ENCODE measurements around the gene ARHGAP8.

The ARHGAP8 gene

DNA sequence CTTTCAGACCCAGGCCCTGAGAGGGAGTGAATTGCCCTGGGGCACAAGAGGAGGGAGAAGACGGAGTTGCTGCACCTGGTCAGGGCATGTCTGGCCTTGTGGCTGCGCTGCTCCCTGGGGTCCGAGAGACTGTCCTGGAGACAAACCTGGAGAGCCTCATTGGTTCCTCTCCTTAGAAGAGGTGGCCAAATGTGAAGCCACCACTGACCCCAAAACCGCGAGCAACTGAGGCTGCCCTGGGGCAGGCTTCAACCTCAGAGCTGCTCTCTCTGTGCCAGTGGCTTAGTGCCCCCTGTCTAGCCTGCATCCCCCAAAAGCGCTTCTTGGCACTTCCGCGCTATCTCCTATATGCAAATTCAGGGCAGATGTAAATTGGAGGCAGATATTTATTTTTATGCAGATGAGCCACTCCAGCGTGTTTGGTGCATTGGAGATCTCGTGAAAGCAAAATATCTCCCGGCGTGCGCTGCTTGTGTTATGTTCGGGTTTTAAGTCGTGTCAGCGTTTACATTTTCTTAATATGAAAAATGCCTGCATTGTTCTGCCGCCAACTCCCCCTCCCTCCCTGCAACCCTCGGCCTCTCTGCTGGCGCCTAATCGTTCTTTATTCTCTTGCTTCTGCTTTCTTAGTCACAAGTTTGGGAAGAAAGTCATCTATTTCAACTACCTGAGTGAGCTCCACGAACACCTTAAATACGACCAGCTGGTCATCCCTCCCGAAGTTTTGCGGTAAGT is 69.5 kb downstream of the ARHGAP8 start:
- peaks cover 4% of the 10 kb centered on the region for H3K4me1 Mint-ChIP-seq
- H3K27ac Mint-ChIP-seq = no peak overlapping the region
- no peaks in the 10 kb centered on the region for H3K9me3 Mint-ChIP-seq
- no peak overlapping the region for H3K4me3 Mint-ChIP-seq
- H3K27me3 Mint-ChIP-seq (ENCODE audit: low read depth) = peaks cover 22% of the 10 kb centered on the region
- TF ChIP-seq, protein P1, sequence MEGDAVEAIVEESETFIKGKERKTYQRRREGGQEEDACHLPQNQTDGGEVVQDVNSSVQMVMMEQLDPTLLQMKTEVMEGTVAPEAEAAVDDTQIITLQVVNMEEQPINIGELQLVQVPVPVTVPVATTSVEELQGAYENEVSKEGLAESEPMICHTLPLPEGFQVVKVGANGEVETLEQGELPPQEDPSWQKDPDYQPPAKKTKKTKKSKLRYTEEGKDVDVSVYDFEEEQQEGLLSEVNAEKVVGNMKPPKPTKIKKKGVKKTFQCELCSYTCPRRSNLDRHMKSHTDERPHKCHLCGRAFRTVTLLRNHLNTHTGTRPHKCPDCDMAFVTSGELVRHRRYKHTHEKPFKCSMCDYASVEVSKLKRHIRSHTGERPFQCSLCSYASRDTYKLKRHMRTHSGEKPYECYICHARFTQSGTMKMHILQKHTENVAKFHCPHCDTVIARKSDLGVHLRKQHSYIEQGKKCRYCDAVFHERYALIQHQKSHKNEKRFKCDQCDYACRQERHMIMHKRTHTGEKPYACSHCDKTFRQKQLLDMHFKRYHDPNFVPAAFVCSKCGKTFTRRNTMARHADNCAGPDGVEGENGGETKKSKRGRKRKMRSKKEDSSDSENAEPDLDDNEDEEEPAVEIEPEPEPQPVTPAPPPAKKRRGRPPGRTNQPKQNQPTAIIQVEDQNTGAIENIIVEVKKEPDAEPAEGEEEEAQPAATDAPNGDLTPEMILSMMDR (IDR thresholded peaks at IDR 0.05; ENCODE audit: unreplicated experiment in 3 of 3) = no peak
- H3K36me3 Mint-ChIP-seq (ENCODE audit: low read depth) = peaks cover 8% of the 10 kb centered on the region

DNA sequence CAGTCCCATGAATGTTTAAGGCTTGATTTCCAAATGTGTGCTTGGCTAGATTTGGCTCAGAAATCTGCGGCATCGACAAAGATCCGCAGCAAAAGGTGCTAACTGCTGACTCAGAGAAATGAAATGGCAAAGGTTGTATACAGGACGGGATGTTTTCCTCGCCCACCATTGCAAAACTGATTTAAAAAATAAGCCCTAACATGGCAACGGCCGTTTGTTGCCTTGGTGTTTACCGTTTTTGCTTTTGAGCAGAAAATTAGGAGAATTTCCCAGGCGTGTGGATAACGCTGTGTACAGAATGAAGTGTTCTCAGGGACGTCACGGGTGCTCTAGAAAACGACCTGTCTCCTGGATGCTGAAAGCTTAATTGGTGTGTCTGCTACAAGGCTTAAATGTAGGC is 70.2 kb downstream of the ARHGAP8 start:
- no peaks in the 10 kb centered on the region for H3K9me3 Mint-ChIP-seq
- H3K27me3 Mint-ChIP-seq (ENCODE audit: low read depth) = peaks cover 24% of the 10 kb centered on the region
- no peak overlapping the region for H3K4me3 Mint-ChIP-seq
- peaks cover 4% of the 10 kb centered on the region for H3K4me1 Mint-ChIP-seq
- peaks cover 8% of the 10 kb centered on the region for H3K36me3 Mint-ChIP-seq (ENCODE audit: low read depth)
- TF ChIP-seq, protein P1 (IDR thresholded peaks at IDR 0.05; ENCODE audit: unreplicated experiment in 3 of 3) = no peak
- no peak overlapping the region for H3K27ac Mint-ChIP-seq

DNA sequence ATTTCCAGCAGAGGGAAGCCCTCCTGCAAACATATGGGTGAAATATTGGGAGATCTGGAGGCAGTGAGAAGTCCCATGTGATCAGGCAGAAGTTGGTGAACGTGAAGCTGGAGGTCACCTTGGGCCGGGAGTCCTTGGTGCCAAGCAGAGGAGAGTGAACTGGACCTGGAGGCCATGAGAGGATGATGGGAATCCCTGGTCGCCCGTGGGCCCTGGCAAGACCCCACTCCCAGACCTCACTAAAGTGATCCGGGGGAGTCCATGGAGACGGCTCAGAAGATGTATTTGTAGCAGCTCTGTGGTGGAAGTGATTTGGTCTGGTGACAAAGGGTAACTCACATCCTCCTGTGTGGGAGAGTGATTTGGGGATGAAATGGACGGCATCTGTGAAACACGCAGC is 71.0 kb downstream of the ARHGAP8 start:
- TF ChIP-seq, protein P1 (IDR thresholded peaks at IDR 0.05; ENCODE audit: unreplicated experiment in 3 of 3) = no peak
- peaks cover 24% of the 10 kb centered on the region for H3K27me3 Mint-ChIP-seq (ENCODE audit: low read depth)
- H3K9me3 Mint-ChIP-seq = no peaks in the 10 kb centered on the region
- peaks cover 8% of the 10 kb centered on the region for H3K36me3 Mint-ChIP-seq (ENCODE audit: low read depth)
- peaks cover 4% of the 10 kb centered on the region for H3K4me1 Mint-ChIP-seq
- H3K4me3 Mint-ChIP-seq = no peak overlapping the region
- no peak overlapping the region for H3K27ac Mint-ChIP-seq

DNA sequence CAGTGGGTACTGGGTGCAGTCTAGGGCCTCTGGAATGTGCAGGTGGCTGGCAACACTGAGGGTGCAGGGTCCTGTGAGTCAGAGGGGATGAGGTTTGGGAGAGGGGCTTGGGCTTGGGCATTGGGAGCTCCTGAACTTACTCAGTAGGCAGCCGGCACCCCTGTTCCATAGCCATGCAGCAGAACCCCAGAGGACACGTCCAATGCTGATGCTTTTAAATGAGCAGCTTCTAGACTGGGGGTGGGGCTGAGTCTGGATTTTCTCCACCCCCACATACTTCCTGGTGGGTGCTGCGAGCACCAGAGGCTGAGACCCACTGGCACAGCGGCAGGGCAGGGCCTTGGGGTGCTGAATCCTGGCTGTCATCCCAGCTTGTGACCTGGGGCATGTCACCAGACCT is 71.4 kb downstream of the ARHGAP8 start:
- TF ChIP-seq, protein P1 (IDR thresholded peaks at IDR 0.05; ENCODE audit: unreplicated experiment in 3 of 3) = no peak
- Mint-ChIP-seq H3K27me3 (ENCODE audit: low read depth) (peaks cover 24% of the 10 kb centered on the region), H3K9me3 (no peaks in the 10 kb centered on the region), H3K4me3 (no peak overlapping the region), H3K27ac (no peak overlapping the region), H3K36me3 (ENCODE audit: low read depth) (peaks cover 8% of the 10 kb centered on the region), H3K4me1 (peaks cover 4% of the 10 kb centered on the region)

DNA sequence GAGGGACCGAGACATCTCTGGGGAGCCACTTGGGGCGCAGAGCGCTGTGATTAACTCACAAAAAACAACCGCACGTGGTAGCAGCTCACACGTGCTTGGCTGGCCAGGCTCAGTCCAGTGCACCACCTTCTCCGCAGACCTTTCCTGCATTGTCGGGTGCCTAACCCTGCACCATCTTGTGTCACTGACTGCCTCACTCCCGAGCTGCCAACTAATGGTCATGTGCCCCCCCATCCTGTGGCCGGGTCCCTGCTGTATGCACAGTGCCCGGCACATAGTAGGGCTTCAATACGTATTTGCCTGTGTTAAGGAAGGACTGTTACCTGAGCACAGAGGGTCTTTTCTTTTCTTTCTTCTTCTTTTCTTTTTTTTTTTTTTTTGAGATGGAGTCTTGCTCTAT is 71.9 kb downstream of the ARHGAP8 start:
- Mint-ChIP-seq H3K36me3 (ENCODE audit: low read depth) (peaks cover 8% of the 10 kb centered on the region), H3K27me3 (ENCODE audit: low read depth) (peaks cover 24% of the 10 kb centered on the region), H3K9me3 (no peaks in the 10 kb centered on the region), H3K27ac (no peak overlapping the region), H3K4me3 (no peak overlapping the region), H3K4me1 (peaks cover 4% of the 10 kb centered on the region)
- TF ChIP-seq, protein P1 (IDR thresholded peaks at IDR 0.05; ENCODE audit: unreplicated experiment in 3 of 3) = no peak

All from nephron (organoid).